AG09319 (cell line): ENCODE measurements around the gene PLEKHG2.

Experiments
- DNase-seq: peaks from one replicate; pipeline ENCODE4 v3.0.0-alpha.2; 2010; ENCODE audit warnings: low read depth; ENCODE audit errors: extremely low read depth
- TF ChIP-seq, protein P1 (sequence below): IDR thresholded peaks from 2 replicates; pipeline ENCODE4 v1.5.1; 2011; ENCODE audit warnings: low read depth, mild to moderate bottlenecking, inconsistent platforms, low read length, moderate library complexity

The PLEKHG2 gene

DNA sequence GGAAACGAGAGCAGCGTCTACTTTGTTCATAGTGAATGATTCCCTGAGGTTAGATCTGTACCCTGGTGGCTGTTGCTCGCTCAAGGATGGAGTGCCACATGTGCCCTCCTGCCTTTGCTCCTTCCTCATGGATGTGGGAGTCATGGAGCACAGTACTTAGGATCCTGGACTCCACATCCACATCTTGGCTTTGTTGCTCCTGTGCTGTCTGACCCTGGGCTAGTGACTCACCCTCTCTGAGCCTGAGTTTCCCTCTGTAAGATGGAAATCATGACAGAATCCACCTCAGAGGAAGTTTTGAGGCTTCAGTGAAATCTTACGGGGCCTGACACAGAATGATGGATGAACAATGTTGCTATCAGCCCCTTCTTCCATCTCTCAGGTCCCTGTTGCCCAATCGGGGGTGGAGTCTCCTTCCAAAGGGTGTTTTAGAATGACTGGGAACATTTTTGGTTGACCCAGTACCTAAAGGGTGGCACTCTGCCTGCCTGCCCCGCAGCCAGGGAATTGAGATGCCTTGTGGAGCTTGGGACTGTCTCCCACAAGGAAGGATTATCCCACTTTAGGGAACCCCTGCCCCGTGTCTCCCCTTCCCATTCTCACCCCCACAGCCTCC lies 58.4 kb downstream of the PLEKHG2 start:
- TF ChIP-seq, protein P1, sequence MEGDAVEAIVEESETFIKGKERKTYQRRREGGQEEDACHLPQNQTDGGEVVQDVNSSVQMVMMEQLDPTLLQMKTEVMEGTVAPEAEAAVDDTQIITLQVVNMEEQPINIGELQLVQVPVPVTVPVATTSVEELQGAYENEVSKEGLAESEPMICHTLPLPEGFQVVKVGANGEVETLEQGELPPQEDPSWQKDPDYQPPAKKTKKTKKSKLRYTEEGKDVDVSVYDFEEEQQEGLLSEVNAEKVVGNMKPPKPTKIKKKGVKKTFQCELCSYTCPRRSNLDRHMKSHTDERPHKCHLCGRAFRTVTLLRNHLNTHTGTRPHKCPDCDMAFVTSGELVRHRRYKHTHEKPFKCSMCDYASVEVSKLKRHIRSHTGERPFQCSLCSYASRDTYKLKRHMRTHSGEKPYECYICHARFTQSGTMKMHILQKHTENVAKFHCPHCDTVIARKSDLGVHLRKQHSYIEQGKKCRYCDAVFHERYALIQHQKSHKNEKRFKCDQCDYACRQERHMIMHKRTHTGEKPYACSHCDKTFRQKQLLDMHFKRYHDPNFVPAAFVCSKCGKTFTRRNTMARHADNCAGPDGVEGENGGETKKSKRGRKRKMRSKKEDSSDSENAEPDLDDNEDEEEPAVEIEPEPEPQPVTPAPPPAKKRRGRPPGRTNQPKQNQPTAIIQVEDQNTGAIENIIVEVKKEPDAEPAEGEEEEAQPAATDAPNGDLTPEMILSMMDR: no peak
- no peak for DNase-seq

DNA sequence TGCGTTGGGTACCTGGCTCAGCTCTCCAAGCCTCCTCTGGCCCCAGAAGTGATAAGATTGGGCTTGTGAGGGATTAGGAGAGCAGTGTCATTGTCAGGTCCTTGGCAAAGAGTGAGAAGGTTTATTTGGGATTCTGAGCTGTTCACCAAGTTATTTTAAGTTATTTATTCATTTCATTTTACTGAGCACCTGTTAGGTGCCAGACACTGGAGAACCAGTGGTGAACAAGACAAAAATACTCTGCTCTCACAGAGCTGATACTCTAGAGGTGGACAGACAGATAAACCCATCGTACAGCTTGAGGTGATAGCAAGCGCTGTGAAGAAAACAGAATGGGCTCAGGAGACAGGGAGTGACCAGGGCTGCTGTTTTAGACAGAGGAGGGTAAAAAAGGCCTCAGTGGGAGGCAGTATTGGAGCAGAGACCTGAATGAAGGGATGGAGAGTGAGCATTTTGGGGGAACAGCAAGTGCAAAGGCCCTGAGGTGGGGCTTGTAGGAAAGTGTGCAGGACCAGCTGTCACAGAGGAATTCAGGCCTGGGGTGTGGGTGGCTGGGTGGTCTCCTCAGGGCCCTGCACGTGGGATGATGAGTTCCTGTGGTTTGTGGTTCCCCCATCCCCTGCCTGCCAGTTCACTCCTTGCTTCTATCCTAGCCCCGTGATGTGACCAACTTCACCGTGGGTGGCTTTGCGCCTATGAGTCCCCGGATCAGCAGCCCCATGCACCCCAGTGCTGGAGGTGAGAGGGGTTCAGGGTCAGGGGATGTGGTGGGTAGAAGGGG lies 59.5 kb downstream of the PLEKHG2 start:
- DNase-seq: no peak
- TF ChIP-seq, protein P1: no peak

DNA sequence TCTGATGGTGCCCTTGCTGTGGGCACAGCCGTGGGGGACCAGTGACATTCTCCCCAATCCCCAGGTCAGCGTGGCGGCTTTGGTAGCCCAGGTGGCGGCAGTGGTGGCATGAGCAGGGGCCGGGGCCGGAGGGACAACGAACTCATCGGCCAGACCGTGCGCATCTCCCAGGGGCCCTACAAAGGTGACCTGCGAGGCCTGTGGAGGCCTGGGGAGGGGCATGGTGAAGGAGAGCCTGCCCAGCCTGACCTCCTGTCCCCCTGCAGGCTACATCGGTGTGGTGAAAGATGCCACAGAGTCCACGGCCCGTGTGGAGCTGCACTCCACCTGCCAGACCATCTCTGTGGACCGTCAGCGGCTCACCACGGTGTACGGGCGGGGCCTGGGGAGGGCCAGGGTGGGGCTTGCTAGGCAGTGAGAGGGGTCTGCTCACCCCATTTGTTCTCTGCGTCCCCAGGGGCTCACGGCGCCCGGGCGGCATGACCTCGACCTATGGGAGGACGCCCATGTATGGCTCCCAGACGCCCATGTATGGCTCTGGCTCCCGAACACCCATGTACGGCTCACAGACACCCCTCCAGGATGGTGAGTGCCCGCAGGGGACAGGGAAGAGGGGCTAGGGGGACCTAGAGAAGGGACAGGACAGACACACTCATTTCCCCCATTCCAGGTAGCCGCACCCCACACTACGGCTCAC lies 60.4 kb downstream of the PLEKHG2 start:
- DNase-seq: no peak
- TF ChIP-seq, protein P1: no peak

DNA sequence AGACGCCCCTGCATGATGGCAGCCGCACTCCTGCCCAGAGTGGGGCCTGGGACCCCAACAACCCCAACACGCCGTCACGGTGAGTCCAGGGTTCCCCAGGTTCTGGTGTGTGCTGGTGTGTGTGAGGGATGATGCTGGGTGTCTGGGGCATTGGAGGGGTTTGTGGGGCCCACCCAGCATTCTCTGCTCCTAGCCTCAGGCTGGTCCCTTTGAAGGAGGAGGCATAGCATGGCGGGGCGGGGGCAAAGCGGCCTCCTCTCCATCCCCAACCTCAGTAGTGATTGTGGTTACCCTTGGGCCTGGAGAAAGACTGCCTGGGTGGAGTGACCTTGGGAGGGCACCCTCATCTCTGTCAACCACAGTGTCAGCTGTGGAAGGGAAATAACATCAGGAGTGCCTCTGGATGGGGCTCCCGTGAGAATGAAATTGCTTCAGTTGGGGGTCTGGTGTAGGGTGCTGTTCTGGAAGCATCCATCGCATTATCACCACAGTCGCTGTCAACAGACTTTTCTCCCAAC lies 61.0 kb downstream of the PLEKHG2 start:
- TF ChIP-seq, protein P1: no peak
- no peak for DNase-seq

DNA sequence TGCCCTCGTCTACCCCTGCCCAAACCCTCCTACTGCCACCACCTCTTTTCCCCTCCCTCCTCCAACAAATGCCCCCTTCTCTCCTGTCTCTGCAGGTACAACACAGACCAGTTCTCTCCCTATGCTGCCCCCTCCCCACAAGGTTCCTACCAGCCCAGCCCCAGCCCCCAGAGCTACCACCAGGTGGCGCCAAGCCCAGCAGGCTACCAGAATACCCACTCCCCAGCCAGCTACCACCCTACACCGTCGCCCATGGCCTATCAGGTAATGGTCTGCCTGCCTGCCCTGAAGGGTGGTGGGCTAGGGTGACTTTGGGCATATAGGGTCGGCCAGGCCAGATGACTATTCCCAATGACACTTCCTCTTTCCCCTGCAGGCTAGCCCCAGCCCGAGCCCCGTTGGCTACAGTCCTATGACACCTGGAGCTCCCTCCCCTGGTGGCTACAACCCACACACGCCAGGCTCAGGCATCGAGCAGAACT lies 61.7 kb downstream of the PLEKHG2 start:
- TF ChIP-seq, protein P1: peak; percentile 92
- DNase-seq: no peak

DNA sequence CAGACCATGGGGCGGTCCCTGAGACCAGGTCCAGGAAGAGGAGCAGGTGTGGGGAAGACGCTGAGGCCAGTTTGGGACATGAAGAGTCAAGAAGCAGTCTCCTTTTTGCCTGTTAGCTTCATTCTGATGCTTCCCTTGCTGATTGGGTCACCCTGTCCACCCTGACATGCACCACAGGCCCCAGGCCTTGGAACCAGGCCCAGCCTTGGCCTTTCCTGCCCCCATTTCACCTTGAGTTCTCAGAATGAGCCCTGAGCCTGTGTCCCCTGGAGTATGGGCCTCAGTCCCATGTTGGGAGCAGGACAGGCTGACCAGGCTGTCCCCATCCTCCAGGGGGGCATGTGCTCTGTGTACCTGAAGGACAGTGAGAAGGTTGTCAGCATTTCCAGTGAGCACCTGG lies 63.3 kb downstream of the PLEKHG2 start:
- DNase-seq: no peak
- TF ChIP-seq, protein P1: no peak
